PC-3 (cell line): ENCODE data around the gene TCEA3. TPM values are rescaled to one million over a fixed set of nuclear protein-coding genes. Genes with fewer than 3 reads are reported as not detected.

ENCODE experiments used
- ATAC-seq: fragments of 200-7000 bp; cut with Tn5 transposase; 2 replicates; pipeline ENCODE4 v1.9.1; 2020; ENCODE audit warnings: mild to moderate bottlenecking, moderate library complexity
- BruUV-seq: library from RNA; stranded (reverse); fragments of 400-500 nt; replicated peaks from 2 replicates; lab custom pipeline; 2021; lab: Mats Ljungman, UMichigan
- CTCF ChIA-PET: fragments of 300-600 bp; sonication (Branson Sonifier 250); formaldehyde crosslinking; loops from one replicate; lab custom pipeline; 2022; ENCODE audit warnings: antibody characterized with exemption; lab: Charles Lee
- POLR2A ChIA-PET: fragments of 300-600 bp; sonication (Branson Sonifier 250); formaldehyde crosslinking; loops from one replicate; lab custom pipeline; 2022; ENCODE audit warnings: antibody characterized with exemption; ENCODE audit not compliant: unreplicated experiment; lab: Charles Lee
- DNase-seq: peaks from one replicate; pipeline ENCODE4 v3.0.0-alpha.2; 2015
- H2AFZ ChIP-seq: fragments of 300-600 bp; sonication (generic); 2 replicates; pipeline ENCODE4 v1.6.0; 2016; ENCODE audit warnings: antibody characterized with exemption, low read length
- H3F3A ChIP-seq: fragments of 300-600 bp; sonication (generic); one replicate; pipeline ENCODE4 v1.6.0; 2017; ENCODE audit warnings: antibody characterized with exemption, low read length, control low read depth, mild to moderate bottlenecking; ENCODE audit not compliant: unreplicated experiment
- H3K27ac ChIP-seq: fragments of 300-600 bp; sonication (generic); 2 replicates; pipeline ENCODE4 v1.5.1; 2016; ENCODE audit warnings: mild to moderate bottlenecking, low read length
- H3K27me3 ChIP-seq: fragments of 300-600 bp; sonication (generic); 2 replicates; pipeline ENCODE4 v1.6.1; 2016; ENCODE audit warnings: low read length, mixed read lengths
- H3K36me3 ChIP-seq: fragments of 300-600 bp; sonication (generic); 2 replicates; pipeline ENCODE4 v1.6.1; 2016; ENCODE audit warnings: low read depth, mixed run types, low read length, mixed read lengths
- H3K4me1 ChIP-seq: fragments of 300-600 bp; sonication (generic); 2 replicates; pipeline ENCODE4 v1.5.1; 2016; ENCODE audit warnings: low read length; ENCODE audit not compliant: insufficient read depth
- H3K4me2 ChIP-seq: fragments of 300-600 bp; sonication (generic); 2 replicates; pipeline ENCODE4 v1.6.0; 2016; ENCODE audit warnings: low read length
- H3K4me3 ChIP-seq: fragments of 300-600 bp; sonication (generic); 2 replicates; pipeline ENCODE4 v1.5.1; 2016; ENCODE audit warnings: mild to moderate bottlenecking, low read length, mixed read lengths
- H3K79me2 ChIP-seq: fragments of 300-600 bp; sonication (generic); 2 replicates; pipeline ENCODE4 v1.6.1; 2017; ENCODE audit warnings: low read length, mixed read lengths
- H3K9ac ChIP-seq: fragments of 300-600 bp; sonication (generic); 2 replicates; pipeline ENCODE4 v1.6.0; 2016; ENCODE audit warnings: mild to moderate bottlenecking, low read length
- H3K9me2 ChIP-seq: fragments of 300-600 bp; sonication (generic); replicated peaks from 2 replicates; pipeline ENCODE4 v1.6.1; 2016; ENCODE audit warnings: mixed run types, low read length, mixed read lengths
- H3K9me3 ChIP-seq: fragments of 300-600 bp; sonication (generic); 2 replicates; pipeline ENCODE4 v1.6.1; 2016; ENCODE audit warnings: low read length, mixed read lengths
- H4K20me1 ChIP-seq: fragments of 300-600 bp; sonication (generic); 2 replicates; pipeline ENCODE4 v1.6.1; 2016; ENCODE audit warnings: low read length, mixed read lengths
- EZH2 ChIP-seq: fragments of 300-600 bp; sonication (generic); IDR thresholded peaks from one replicate; pipeline ENCODE4 v1.6.1; 2017; ENCODE audit warnings: antibody characterized with exemption, mild to moderate bottlenecking, low read length; ENCODE audit not compliant: unreplicated experiment
- EZH2phosphoT487 ChIP-seq: fragments of 300-600 bp; sonication (generic); IDR thresholded peaks from 2 replicates; pipeline ENCODE4 v1.6.1; 2018; ENCODE audit warnings: mild to moderate bottlenecking, antibody characterized with exemption, low read length, borderline replicate concordance
- intact Hi-C: fragments of 100-400 bp; cut with micrococcal nuclease; formaldehyde crosslinking; loops from 2 replicates; pipeline ENCODE4 v1.9.0; 2023
- total RNA-seq: library from RNA; depleted of rRNA; stranded (reverse); fragments of >200 nt; gene quantifications from 2 replicates; pipeline ENCODE4 v1.2.3, GENCODE V29; 2014
- TF ChIP-seq, protein P1 (sequence below): fragments of 300-600 bp; sonication (generic); conservative IDR thresholded peaks from 2 replicates; pipeline ENCODE4 v1.5.1; 2017; ENCODE audit warnings: antibody characterized with exemption, low read depth, mild to moderate bottlenecking, low read length

TCEA3 gene
- total RNA-seq, 1 experiment from 2014 or later: 23.6 TPM

- ChIA-PET POLR2A (no interaction called here), CTCF (no interaction called here)
- H2AFZ ChIP-seq: no peak overlapping the region
- no TSS peak for BruUV-seq
- H3K4me1 ChIP-seq: no peaks in the 10 kb centered on the region
- no peak overlapping the region for H3K4me2 ChIP-seq
- H3K36me3 ChIP-seq: no peaks in the 10 kb centered on the region
- H3K9ac ChIP-seq: no peak overlapping the region
- intact Hi-C loops: no loop called here
- no peaks in the 10 kb centered on the region for H3F3A ChIP-seq
- no peaks in the 10 kb centered on the region for H3K79me2 ChIP-seq
- TF ChIP-seq, protein P1, sequence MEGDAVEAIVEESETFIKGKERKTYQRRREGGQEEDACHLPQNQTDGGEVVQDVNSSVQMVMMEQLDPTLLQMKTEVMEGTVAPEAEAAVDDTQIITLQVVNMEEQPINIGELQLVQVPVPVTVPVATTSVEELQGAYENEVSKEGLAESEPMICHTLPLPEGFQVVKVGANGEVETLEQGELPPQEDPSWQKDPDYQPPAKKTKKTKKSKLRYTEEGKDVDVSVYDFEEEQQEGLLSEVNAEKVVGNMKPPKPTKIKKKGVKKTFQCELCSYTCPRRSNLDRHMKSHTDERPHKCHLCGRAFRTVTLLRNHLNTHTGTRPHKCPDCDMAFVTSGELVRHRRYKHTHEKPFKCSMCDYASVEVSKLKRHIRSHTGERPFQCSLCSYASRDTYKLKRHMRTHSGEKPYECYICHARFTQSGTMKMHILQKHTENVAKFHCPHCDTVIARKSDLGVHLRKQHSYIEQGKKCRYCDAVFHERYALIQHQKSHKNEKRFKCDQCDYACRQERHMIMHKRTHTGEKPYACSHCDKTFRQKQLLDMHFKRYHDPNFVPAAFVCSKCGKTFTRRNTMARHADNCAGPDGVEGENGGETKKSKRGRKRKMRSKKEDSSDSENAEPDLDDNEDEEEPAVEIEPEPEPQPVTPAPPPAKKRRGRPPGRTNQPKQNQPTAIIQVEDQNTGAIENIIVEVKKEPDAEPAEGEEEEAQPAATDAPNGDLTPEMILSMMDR: no peak
- TF ChIP-seq EZH2 (no peak), EZH2phosphoT487 (no peak)
- H3K27ac ChIP-seq: no peak overlapping the region
- ATAC-seq (no peak), DNase-seq (no peak)
- no peaks in the 10 kb centered on the region for H3K9me3 ChIP-seq
- no peak overlapping the region for H3K4me3 ChIP-seq
- H4K20me1 ChIP-seq: no peaks in the 10 kb centered on the region
- no peaks in the 10 kb centered on the region for H3K9me2 ChIP-seq
- H3K27me3 ChIP-seq: no peaks in the 10 kb centered on the region
Observed at GRCh38 chr1:23392125-23392855, 32.3 kb downstream of the TCEA3 start.

GRCh38 chr1:23389837-23390321, 34.7 kb downstream of the TCEA3 start:
- H3K79me2 ChIP-seq: no peaks in the 10 kb centered on the region
- TF ChIP-seq EZH2phosphoT487 (no peak), EZH2 (no peak)
- TF ChIP-seq, protein P1: no peak
- no peaks in the 10 kb centered on the region for H3K36me3 ChIP-seq
- DNase-seq (no peak), ATAC-seq (no peak)
- H3K9ac ChIP-seq: no peak overlapping the region
- no peak overlapping the region for H3K4me2 ChIP-seq
- H4K20me1 ChIP-seq: no peaks in the 10 kb centered on the region
- no peaks in the 10 kb centered on the region for H3K9me3 ChIP-seq
- ChIA-PET CTCF (no interaction called here), POLR2A (no interaction called here)
- BruUV-seq: no TSS peak
- H3K4me3 ChIP-seq: no peak overlapping the region
- no peaks in the 10 kb centered on the region for H3K27me3 ChIP-seq
- H3F3A ChIP-seq: no peaks in the 10 kb centered on the region
- peaks cover 6% of the 10 kb centered on the region; the same call in 1 of the 2 replicates for H3K4me1 ChIP-seq
- H3K9me2 ChIP-seq: no peaks in the 10 kb centered on the region
- H2AFZ ChIP-seq: no peak overlapping the region
- intact Hi-C loops: no loop called here
- no peak overlapping the region for H3K27ac ChIP-seq

DNA sequence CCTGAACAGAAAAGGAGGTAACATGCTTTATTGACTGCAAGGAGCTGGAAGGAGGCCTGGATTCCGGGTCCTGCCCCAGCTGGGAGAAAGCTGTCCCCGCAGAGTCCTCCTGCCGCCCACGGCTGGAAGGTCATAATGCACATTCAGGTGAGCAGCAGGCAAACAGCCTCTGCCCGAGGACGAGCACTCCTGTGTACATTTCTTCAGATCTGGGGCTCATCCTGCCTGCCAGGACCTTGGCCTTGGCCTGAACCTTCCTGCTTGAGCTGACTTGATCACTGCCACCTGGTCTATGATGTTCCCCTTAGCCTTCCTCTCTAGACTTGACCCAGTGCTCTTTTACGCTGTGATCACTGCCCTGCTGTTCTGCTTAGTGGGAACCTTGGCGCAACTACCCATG, 37.1 kb downstream of the TCEA3 start:
- no TSS peak for BruUV-seq
- H3K27ac ChIP-seq: no peak overlapping the region
- no peaks in the 10 kb centered on the region for H3K27me3 ChIP-seq
- ChIA-PET POLR2A (interaction anchor here (0.6 kb wide), 1 partner anchor 65 kb away, joined by 5 read pairs; no protein-coding TSS in a partner anchor), CTCF (interaction anchor here (0.6 kb wide), 2 partner anchors 141 to 424 kb away, joined by 3 read pairs; no protein-coding TSS in a partner anchor)
- no peaks in the 10 kb centered on the region for H3K79me2 ChIP-seq
- no peak overlapping the region for H3K4me3 ChIP-seq
- no peak for DNase-seq
- peaks cover 20% of the 10 kb centered on the region for H3K4me1 ChIP-seq
- H2AFZ ChIP-seq: no peak overlapping the region
- no peaks in the 10 kb centered on the region for H3K9me2 ChIP-seq
- no peaks in the 10 kb centered on the region for H3K9me3 ChIP-seq
- no peaks in the 10 kb centered on the region for H4K20me1 ChIP-seq
- no peak overlapping the region for H3K4me2 ChIP-seq
- ATAC-seq: no peak
- no peaks in the 10 kb centered on the region for H3K36me3 ChIP-seq
- intact Hi-C loops: no loop called here
- TF ChIP-seq EZH2phosphoT487: no peak
- TF ChIP-seq, protein P1: no peak
- no peak for TF ChIP-seq EZH2
- H3K9ac ChIP-seq: no peak overlapping the region
- no peaks in the 10 kb centered on the region for H3F3A ChIP-seq
